PC-9 (cell line): ENCODE results near the gene UBE2S. TPM values are rescaled to one million over a fixed set of nuclear protein-coding genes. Genes with fewer than 3 reads are reported as not detected.
"Not testable (repeated sequence)": the region's sequence is repeated elsewhere in the genome, so short reads cannot be mapped to it uniquely, and the experiment has no call there.

ENCODE experiments used
- BruUV-seq: library from RNA; stranded (reverse); fragments of 400-500 nt; replicated peaks from 2 replicates; lab custom pipeline; 2021; lab: Mats Ljungman, UMichigan
- CTCF ChIA-PET: fragments of 300-600 bp; sonication (Branson Sonifier 250); formaldehyde crosslinking; loops from one replicate; lab custom pipeline; 2022; ENCODE audit warnings: antibody characterized with exemption; lab: Charles Lee
- POLR2A ChIA-PET: fragments of 300-600 bp; sonication (Branson Sonifier 250); formaldehyde crosslinking; loops from one replicate; lab custom pipeline; 2022; ENCODE audit warnings: antibody characterized with exemption; ENCODE audit not compliant: unreplicated experiment; lab: Charles Lee
- DNase-seq, 2 experiments: peaks; one replicate each; pipeline versions ENCODE4 v3.0.0 to v3.0.0-alpha.2; 2015 to 2022; ENCODE audit warnings: mixed read lengths in 1 of 2
- H2AFZ ChIP-seq: fragments of 200-600 bp; sonication (generic); 2 replicates; pipeline ENCODE4 v1.8.1; 2017; ENCODE audit warnings: antibody characterized with exemption
- H3F3A ChIP-seq: fragments of 200-600 bp; sonication (generic); 2 replicates; pipeline ENCODE4 v1.8.1; 2017; ENCODE audit warnings: antibody characterized with exemption, mild to moderate bottlenecking, low read depth; ENCODE audit not compliant: insufficient read depth
- H3K27ac ChIP-seq: fragments of 200-600 bp; sonication (generic); 2 replicates; pipeline ENCODE4 v1.6.1; 2016; ENCODE audit warnings: mixed run types
- H3K27me3 ChIP-seq: fragments of 200-600 bp; sonication (generic); 2 replicates; pipeline ENCODE4 v1.6.1; 2016; ENCODE audit warnings: low read depth, mixed run types; ENCODE audit not compliant: insufficient read depth
- H3K36me3 ChIP-seq: fragments of 200-600 bp; sonication (generic); 2 replicates; pipeline ENCODE4 v1.6.1; 2016; ENCODE audit warnings: low read depth, mixed run types
- H3K4me1 ChIP-seq: fragments of 200-600 bp; sonication (generic); replicated peaks from 2 replicates; pipeline ENCODE4 v1.6.1; 2016; ENCODE audit warnings: mixed run types; ENCODE audit not compliant: insufficient read depth
- H3K4me2 ChIP-seq: fragments of 200-600 bp; sonication (generic); 2 replicates; pipeline ENCODE4 v1.6.1; 2017; ENCODE audit warnings: mixed run types
- H3K4me3 ChIP-seq: fragments of 200-600 bp; sonication (generic); 2 replicates; pipeline ENCODE4 v1.6.1; 2016; ENCODE audit warnings: mixed run types
- H3K79me2 ChIP-seq: fragments of 200-600 bp; sonication (generic); 2 replicates; pipeline ENCODE4 v1.6.1; 2017; ENCODE audit warnings: low read depth, mixed run types
- H3K9me2 ChIP-seq: fragments of 200-600 bp; sonication (generic); 2 replicates; pipeline ENCODE4 v1.8.1; 2017; ENCODE audit warnings: mild to moderate bottlenecking; ENCODE audit not compliant: insufficient read depth
- H3K9me3 ChIP-seq: fragments of 200-600 bp; sonication (generic); 2 replicates; pipeline ENCODE4 v1.8.1; 2016; ENCODE audit warnings: low read depth; ENCODE audit not compliant: insufficient read depth
- H4K20me1 ChIP-seq: fragments of 200-600 bp; sonication (generic); 2 replicates; pipeline ENCODE4 v1.8.1; 2017; ENCODE audit not compliant: insufficient read depth
- EZH2 ChIP-seq: fragments of 200-600 bp; sonication (generic); IDR thresholded peaks from 2 replicates; pipeline ENCODE4 v1.8.0; 2017; ENCODE audit warnings: antibody characterized with exemption, low read depth
- intact Hi-C: fragments of 100-400 bp; cut with micrococcal nuclease; formaldehyde crosslinking; loops from one replicate; pipeline ENCODE4 v1.10.0; 2022; ENCODE audit not compliant: unreplicated experiment
- total RNA-seq: library from RNA; stranded (reverse); gene quantifications from 2 replicates; pipeline ENCODE4 v1.2.3, GENCODE V29; 2021
- TF ChIP-seq, protein P1 (sequence below): fragments of 200-600 bp; sonication (generic); conservative IDR thresholded peaks from 2 replicates; pipeline ENCODE4 v1.6.1; 2017; ENCODE audit warnings: mixed run types, antibody characterized with exemption, mild to moderate bottlenecking, moderate library complexity

Gene UBE2S
- total RNA-seq, 1 experiment from 2014 or later = 359 TPM

DNA sequence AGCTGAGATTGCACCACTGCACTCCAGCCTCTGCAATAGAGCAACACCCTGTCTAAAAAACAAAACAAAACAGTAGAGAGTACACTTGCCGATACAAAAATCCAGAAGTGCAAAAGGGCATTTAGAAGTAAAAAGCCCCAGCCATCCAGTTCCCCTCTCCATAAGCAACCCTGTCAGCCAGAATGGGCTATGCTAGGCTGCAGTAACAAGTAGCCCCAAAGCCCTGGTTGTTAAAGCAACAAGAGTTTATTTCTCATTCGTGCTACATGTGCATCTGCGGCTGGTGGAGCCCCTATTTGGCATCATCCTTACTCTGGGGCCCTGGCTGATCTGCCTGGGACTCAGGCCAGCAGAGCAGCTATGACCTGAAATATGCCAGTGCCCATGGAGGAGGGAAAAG lies 16.9 kb upstream of the UBE2S start:
- Histone ChIP-seq H3K9me3 (no peaks in the 10 kb centered on the region), H3F3A (no peaks in the 10 kb centered on the region), H3K4me3 (no peak overlapping the region), H3K9me2 (no peaks in the 10 kb centered on the region), H4K20me1 (no peaks in the 10 kb centered on the region; the same call in 1 of the 2 replicates), H3K27ac (no peak overlapping the region), H3K27me3 (peaks cover 86% of the 10 kb centered on the region), H3K4me1 (no peaks in the 10 kb centered on the region), H3K79me2 (no peaks in the 10 kb centered on the region), H2AFZ (no peak overlapping the region), H3K4me2 (no peak overlapping the region), H3K36me3 (no peaks in the 10 kb centered on the region)
- TF ChIP-seq, protein P1, sequence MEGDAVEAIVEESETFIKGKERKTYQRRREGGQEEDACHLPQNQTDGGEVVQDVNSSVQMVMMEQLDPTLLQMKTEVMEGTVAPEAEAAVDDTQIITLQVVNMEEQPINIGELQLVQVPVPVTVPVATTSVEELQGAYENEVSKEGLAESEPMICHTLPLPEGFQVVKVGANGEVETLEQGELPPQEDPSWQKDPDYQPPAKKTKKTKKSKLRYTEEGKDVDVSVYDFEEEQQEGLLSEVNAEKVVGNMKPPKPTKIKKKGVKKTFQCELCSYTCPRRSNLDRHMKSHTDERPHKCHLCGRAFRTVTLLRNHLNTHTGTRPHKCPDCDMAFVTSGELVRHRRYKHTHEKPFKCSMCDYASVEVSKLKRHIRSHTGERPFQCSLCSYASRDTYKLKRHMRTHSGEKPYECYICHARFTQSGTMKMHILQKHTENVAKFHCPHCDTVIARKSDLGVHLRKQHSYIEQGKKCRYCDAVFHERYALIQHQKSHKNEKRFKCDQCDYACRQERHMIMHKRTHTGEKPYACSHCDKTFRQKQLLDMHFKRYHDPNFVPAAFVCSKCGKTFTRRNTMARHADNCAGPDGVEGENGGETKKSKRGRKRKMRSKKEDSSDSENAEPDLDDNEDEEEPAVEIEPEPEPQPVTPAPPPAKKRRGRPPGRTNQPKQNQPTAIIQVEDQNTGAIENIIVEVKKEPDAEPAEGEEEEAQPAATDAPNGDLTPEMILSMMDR = no peak
- no peak for TF ChIP-seq EZH2
- no TSS peak for BruUV-seq
- CTCF ChIA-PET = interaction anchor here (0.6 to 1.3 kb wide), 2 partner anchors 21 to 258 kb away, joined by 3 read pairs; partner anchors contain the start of gene DNAAF3
- POLR2A ChIA-PET = no interaction called here
- DNase-seq = no peak
- intact Hi-C loops = no loop called here

DNA sequence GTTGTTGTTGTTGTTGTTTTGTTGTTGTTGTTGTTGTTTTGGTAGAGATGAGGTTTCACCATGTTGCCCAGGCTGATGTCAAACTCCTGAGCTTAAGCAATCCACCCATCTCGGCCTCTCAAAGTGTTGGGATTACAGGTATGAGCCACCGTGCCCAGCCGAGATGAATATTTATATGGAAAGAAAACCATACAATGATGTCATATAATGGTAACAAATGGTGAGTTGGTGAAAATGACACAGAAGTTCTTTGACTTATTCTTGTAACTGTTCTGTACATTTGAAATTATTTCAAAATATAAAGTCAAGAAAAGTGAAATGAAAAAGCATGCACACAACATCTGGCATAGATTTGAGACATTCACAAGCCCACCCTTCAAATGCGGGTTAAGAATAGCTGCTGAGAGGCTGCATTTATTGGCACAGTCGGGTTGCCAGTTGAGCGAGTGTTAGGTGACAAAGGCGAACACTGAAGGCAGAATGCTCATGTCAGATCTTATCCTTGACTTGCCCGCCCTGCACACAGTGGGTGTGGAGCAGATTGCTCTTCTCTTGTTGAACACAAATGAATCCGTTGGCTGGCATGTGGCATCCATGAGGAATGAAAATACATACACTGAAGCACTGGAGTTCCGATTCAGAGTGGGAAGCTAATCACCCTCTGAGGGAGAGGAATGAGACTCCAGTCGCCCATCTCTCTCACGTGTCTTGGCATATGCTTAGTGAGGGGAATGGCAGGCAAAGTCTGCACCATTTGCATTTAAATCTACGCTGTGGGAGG lies 15.8 kb upstream of the UBE2S start:
- no peaks in the 10 kb centered on the region for H3K4me1 ChIP-seq
- no peaks in the 10 kb centered on the region for H3K9me2 ChIP-seq
- H3K4me3 ChIP-seq = no peak overlapping the region
- no peak for DNase-seq
- no peaks in the 10 kb centered on the region for H3K79me2 ChIP-seq
- no peaks in the 10 kb centered on the region for H3F3A ChIP-seq
- H3K27me3 ChIP-seq = peaks cover 76% of the 10 kb centered on the region
- TF ChIP-seq EZH2 = no peak
- TF ChIP-seq, protein P1 = no peak
- H2AFZ ChIP-seq = no peak overlapping the region
- ChIA-PET CTCF (no interaction called here), POLR2A (no interaction called here)
- H3K9me3 ChIP-seq = no peaks in the 10 kb centered on the region
- H3K36me3 ChIP-seq = no peaks in the 10 kb centered on the region
- no peaks in the 10 kb centered on the region; the same call in 1 of the 2 replicates for H4K20me1 ChIP-seq
- no TSS peak for BruUV-seq
- H3K4me2 ChIP-seq = no peak overlapping the region
- intact Hi-C loops = no loop called here
- no peak overlapping the region for H3K27ac ChIP-seq

DNA sequence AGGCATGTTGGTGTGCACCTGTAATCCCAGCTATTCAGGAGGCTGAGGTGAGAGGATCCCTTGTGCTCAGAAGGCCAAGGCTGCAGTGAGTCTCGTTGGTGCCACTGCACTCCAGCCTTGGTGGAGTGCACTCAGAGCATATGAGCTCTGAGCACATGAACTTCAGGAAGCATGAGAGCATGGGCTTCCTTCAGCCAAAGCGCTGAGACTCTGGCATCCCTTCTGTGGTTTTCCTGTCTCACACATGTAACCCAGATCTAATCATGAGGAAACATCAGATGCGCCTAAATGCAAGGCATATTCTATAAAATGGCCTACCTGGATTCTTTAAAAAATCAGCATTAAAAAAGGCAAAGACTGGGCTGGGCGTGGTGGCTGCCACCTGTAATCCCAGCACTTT lies 13.7 kb upstream of the UBE2S start:
- peak in 1 of 2 experiments; percentile 16 for DNase-seq
- H3K4me2 ChIP-seq, CTCF ChIA-PET, BruUV-seq, H4K20me1 ChIP-seq, H3K36me3 ChIP-seq, H3K9me3 ChIP-seq, H3K27ac ChIP-seq, H2AFZ ChIP-seq, H3K4me1 ChIP-seq, H3K79me2 ChIP-seq, H3F3A ChIP-seq, H3K4me3 ChIP-seq, H3K9me2 ChIP-seq, intact Hi-C loops, POLR2A ChIA-PET: not testable (repeated sequence)
- peaks cover 61% of the 10 kb centered on the region for H3K27me3 ChIP-seq
